ENCODE measurements around the gene HAGH.

DNA sequence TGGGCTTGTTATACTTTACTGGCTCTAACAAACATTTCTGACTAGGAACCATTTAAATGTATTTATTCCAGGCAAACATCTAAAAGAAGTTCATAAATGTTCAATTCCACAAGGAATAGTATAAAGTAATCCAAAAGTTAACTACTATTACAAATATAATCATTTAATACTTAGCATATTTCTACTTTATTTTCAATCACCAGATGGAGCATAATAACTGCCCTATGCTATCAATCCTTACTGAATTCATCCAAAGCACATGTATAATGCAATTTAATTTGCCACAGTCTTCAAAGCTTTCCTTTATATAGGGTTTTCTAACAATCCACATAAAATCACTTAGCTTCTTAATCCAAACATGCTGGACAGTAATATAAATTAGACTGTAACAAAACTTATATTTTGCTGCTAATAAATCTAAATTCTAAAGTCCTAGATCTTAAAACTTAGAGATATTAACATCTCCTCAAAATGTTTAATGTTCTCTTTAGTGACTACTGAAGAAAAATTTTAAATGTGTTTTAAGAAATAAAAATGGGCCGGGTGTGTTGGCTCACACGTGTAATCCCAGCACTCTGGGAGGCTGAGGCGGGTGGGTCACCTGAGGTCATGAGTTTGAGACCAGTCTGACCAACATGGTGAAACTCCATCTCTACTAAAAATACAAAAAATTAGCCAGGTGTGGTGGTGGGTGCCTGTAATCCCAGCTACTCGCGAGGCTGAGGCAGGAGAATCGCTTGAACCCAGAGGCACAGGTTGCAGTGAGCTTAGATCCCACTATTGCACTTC, 39.5 kb upstream of the HAGH start:
- TF ChIP-seq, protein P1, sequence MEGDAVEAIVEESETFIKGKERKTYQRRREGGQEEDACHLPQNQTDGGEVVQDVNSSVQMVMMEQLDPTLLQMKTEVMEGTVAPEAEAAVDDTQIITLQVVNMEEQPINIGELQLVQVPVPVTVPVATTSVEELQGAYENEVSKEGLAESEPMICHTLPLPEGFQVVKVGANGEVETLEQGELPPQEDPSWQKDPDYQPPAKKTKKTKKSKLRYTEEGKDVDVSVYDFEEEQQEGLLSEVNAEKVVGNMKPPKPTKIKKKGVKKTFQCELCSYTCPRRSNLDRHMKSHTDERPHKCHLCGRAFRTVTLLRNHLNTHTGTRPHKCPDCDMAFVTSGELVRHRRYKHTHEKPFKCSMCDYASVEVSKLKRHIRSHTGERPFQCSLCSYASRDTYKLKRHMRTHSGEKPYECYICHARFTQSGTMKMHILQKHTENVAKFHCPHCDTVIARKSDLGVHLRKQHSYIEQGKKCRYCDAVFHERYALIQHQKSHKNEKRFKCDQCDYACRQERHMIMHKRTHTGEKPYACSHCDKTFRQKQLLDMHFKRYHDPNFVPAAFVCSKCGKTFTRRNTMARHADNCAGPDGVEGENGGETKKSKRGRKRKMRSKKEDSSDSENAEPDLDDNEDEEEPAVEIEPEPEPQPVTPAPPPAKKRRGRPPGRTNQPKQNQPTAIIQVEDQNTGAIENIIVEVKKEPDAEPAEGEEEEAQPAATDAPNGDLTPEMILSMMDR (tag by site-specific recombination; IDR thresholded peaks at IDR 0.05) = no peak
- no peak for TF ChIP-seq ZBTB49 (tag by site-specific recombination; IDR thresholded peaks at IDR 0.05; ENCODE audit: low read depth)
- no peak for TF ChIP-seq ZNF146 (tag by site-specific recombination; IDR thresholded peaks at IDR 0.05)
- TF ChIP-seq ZFP41 (tag by site-specific recombination; IDR thresholded peaks at IDR 0.05; ENCODE audit: borderline replicate concordance) = no peak
- no peak for TF ChIP-seq GFI1B (tag by site-specific recombination; IDR thresholded peaks at IDR 0.05)
- no peak for TF ChIP-seq GLI2 (tag by site-specific recombination; IDR thresholded peaks at IDR 0.05; ENCODE audit: borderline replicate concordance, low read depth)
- TF ChIP-seq ZBTB7A (tag by site-specific recombination; IDR thresholded peaks at IDR 0.05; ENCODE audit: low read depth) = no peak
- no peak for TF ChIP-seq ZNF324 (tag by site-specific recombination; IDR thresholded peaks at IDR 0.05)
- no peak for TF ChIP-seq ZNF311 (tag by site-specific recombination; IDR thresholded peaks at IDR 0.05; ENCODE audit: borderline replicate concordance)
- no peak for TF ChIP-seq ZNF76 (tag by site-specific recombination; IDR thresholded peaks at IDR 0.05; ENCODE audit: borderline replicate concordance, low read depth)
- no peak for TF ChIP-seq TCF7L2 (IDR thresholded peaks at IDR 0.05; ENCODE audit: borderline replicate concordance, low read depth, low read length)
- no peak for TF ChIP-seq ZNF16 (tag by site-specific recombination; IDR thresholded peaks at IDR 0.05; ENCODE audit: low read depth)

Data from HEK293 (cell line).